Measurements from ENCODE around the gene ARPC5.
"Not testable (repeated sequence)": the region's sequence is repeated elsewhere in the genome, so short reads cannot be mapped to it uniquely, and the experiment has no call there.

ARPC5 gene

GRCh38 chr1:183645531-183645930 lies 9.9 kb upstream of the ARPC5 start:
- DNase-seq, result no peak

GRCh38 chr1:183642166-183642565 lies 6.6 kb upstream of the ARPC5 start:
- no peak for DNase-seq

- no peak for DNase-seq
Measured at GRCh38 chr1:183640193-183640592, 4.6 kb upstream of the ARPC5 start.

- no peak for DNase-seq
Measured at GRCh38 chr1:183638649-183639387, 3.2 kb upstream of the ARPC5 start.

GRCh38 chr1:183636783-183637182 lies 1.2 kb upstream of the ARPC5 start:
- no peak for DNase-seq

GRCh38 chr1:183636334-183636682 lies 725 bp upstream of the ARPC5 start:
- no peak for DNase-seq

GRCh38 chr1:183635099-183635605 lies 431 bp downstream of the ARPC5 start:
- DNase-seq, result peak; percentile 5

GRCh38 chr1:183634429-183635065 lies 1.0 kb downstream of the ARPC5 start:
- DNase-seq, result no peak

GRCh38 chr1:183633676-183634343 lies 1.8 kb downstream of the ARPC5 start:
- peak; percentile 30 for DNase-seq

- no peak for DNase-seq
Measured at GRCh38 chr1:183632964-183633363, 2.6 kb downstream of the ARPC5 start.

- DNase-seq, result no peak
Measured at GRCh38 chr1:183632114-183632513, 3.5 kb downstream of the ARPC5 start.

- no peak for DNase-seq
Measured at GRCh38 chr1:183630748-183631147, 4.8 kb downstream of the ARPC5 start.

GRCh38 chr1:183628537-183628936 lies 7.0 kb downstream of the ARPC5 start:
- no peak for DNase-seq

GRCh38 chr1:183626236-183626635 lies 9.3 kb downstream of the ARPC5 start:
- DNase-seq, result not testable (repeated sequence)

GRCh38 chr1:183622884-183623785 lies 12.4 kb downstream of the ARPC5 start:
- peak; percentile 47 for DNase-seq

- no peak for DNase-seq
Measured at GRCh38 chr1:183622013-183622412, 13.6 kb downstream of the ARPC5 start.

GRCh38 chr1:183620311-183620710 lies 15.3 kb downstream of the ARPC5 start:
- no peak for DNase-seq

GRCh38 chr1:183619781-183620180 lies 15.8 kb downstream of the ARPC5 start:
- DNase-seq, result no peak

GRCh38 chr1:183618202-183618601 lies 17.4 kb downstream of the ARPC5 start:
- not testable (repeated sequence) for DNase-seq

- DNase-seq, result not testable (repeated sequence)
Measured at GRCh38 chr1:183612975-183613374, 22.6 kb downstream of the ARPC5 start.

- no peak for DNase-seq
Measured at GRCh38 chr1:183612407-183612806, 23.2 kb downstream of the ARPC5 start.

- no peak for DNase-seq
Measured at GRCh38 chr1:183611021-183611420, 24.6 kb downstream of the ARPC5 start.
